Frontal cortex (tissue), 4 donors: ENCODE data around the gene IKZF3. TPM values are rescaled to one million over a fixed set of nuclear protein-coding genes. Genes with fewer than 3 reads are reported as not detected.
"Not testable (repeated sequence)": the region's sequence is repeated elsewhere in the genome, so short reads cannot be mapped to it uniquely, and the experiment has no call there.

Experiments
- DNase-seq, 2 donors: peaks; one replicate each; pipeline ENCODE4 v3.0.0; 2012; ENCODE audit warnings: low spot score in 2 of 2
- FAIRE-seq: peaks from 2 replicates; lab custom pipeline; 2012; peaks lifted over from hg19 to GRCh38; lab: Jason Lieb, UNC
- total RNA-seq: library from RNA; depleted of rRNA; stranded (reverse); fragments of >200 nt; gene quantifications from one replicate; pipeline ENCODE4 v1.2.3, GENCODE V29; 2014
- donor health status: control.
- donor health status: control.
- donor health status: control.

The IKZF3 gene
- total RNA-seq, 1 donor from 2014 or later: 0.41 TPM

DNA sequence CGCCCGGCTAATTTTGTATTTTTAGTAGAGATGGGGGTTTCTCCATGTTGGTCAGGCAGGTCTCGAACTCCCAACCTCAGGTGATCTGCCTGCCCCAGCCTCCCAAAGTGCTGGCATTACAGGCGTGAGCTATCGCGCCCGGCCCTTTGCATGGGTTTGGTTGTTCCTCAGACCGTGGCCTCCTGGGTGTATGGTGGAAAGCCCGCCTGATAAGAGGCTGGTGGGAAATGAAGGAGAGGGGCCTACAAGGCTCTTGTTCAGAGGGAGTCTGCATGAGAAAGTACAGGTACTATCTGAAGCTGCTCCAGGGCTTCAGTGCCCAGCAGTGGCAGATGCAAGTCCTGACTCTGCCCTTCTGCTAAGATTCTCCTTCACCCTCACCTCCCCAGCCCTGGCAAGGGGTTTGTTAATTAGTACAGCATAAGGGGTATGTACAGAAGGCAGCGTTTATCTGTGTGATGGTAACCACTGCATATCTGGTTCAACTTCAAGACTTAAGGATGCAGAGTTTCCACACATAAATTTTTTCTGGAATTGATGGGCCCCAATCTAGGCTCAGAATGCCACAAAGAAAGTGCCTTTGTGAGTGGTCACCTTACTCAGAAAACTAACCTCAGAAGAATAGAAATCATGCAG lies 102.1 kb downstream of the IKZF3 start:
- FAIRE-seq (no peak), DNase-seq (no peak)

DNA sequence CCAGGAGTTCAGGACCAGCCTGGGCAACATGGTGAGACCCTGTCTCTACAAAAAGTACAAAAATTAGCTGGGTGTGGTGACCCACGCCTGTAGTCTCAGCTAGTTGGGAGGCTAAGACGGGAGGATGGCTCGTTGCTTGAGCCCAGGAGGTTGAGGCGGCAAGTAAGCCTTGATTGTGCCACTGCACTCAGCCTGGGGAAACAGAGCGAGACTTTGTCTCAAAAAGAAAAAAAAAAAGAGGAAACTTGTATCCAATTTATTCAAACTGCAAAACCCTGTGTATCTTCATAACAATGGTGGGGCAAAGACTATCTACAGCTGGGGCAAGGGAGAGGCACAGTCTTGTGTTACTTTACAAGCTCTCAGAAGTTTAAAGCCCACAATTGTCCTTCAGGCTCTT lies 104.9 kb downstream of the IKZF3 start:
- no peak for DNase-seq
- no peak for FAIRE-seq

DNA sequence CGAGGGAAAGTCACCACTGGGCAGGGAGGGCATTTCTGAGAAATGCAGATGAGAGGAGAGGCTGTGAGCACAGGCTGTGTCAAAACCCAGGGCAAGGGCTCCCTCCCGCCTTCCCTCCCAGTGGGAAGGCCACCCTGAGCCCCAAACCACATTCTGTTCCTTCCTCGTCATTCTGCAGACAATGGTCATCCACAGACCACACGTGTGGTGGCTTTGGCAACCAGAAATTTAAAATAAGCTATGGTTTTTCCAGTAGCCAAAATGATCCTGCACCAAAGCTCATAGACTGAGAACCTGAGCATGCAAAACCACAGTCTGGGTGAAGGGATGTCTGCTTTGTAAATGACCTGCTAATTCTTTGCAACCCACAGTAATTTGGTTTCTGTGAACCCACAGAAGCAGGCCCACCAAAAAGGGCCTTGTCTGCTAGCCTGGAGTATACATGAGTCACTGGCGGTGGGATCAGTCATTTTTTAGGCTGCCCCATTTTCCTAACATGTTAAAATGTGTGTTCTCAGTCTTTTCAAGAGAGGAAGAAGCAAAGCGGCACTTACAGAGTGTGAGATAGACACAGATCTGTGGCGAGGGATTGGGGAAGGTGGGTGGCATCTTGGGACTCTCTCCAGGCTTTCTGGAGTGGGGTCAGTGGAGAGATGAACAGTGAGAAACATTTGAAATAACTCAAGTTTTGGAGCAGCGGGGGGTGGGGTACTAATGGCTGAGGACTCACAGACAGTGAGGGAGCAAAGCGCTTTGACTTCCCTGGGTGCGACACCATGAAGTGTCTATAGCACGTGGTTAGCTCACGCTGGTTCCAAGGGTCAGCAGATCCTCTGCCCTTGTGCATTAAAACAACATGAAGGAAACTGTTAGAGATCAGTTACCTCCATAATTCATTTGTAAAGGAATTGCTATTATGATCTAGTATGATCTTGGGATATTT lies 105.9 kb downstream of the IKZF3 start:
- DNase-seq (no peak), FAIRE-seq (no peak)

DNA sequence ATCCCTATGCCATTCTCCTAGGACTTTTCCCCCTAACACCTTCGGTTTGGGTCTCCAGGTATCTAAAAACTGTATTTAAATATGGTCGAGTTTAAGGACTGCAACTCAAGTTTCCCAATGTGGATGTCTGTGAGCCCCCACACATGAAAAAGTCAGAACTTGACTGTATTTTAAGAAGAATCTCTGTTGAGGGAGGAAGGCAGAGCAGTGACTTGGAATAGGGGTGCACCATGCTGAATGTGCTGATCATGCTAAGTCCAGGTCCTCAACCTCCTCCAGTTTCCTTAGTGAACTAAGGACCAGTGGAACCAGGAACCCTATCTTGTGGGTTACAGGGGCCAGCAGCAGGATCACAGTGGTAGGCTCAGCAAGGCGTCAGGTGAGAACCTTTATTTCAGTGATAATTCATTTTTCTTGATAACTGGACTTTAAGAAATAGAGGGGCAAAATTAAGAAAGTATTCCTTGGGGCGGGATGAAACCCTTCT lies 106.9 kb downstream of the IKZF3 start:
- DNase-seq: no peak
- no peak for FAIRE-seq

DNA sequence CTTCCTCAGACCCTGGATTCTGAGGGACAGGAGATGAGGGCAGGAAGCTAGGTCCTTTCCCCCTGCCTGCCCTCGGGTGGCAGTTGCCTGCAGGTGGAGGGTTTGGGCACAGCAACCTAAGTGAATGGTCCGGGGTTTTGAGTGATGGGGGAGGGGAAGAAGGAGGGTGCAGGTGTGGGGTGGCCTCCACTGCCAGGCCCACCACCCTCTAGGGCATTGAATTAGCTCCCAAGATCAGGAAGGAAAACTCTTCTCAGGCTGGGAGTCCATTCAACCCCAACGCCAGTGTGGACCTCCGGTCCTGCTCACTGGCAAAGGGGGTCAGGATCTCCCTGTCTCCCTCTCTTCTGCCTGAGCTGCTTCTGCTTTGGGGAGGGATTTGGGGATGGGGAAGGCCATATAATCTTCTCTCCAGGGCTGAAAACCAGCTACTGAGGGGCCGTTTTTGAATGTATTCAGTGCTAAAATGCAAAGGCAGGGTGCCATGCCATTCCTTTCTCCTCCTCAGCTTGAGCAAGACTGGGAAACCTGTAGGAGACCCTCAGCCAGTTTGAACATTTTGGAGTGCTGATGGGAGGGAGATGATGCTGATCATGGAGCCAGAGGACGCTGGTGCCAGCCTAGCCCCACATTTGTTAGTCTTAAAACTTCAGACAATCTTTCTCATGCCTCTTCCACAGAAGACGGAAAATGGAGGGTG lies 107.6 kb downstream of the IKZF3 start:
- DNase-seq: no peak
- FAIRE-seq: no peak

DNA sequence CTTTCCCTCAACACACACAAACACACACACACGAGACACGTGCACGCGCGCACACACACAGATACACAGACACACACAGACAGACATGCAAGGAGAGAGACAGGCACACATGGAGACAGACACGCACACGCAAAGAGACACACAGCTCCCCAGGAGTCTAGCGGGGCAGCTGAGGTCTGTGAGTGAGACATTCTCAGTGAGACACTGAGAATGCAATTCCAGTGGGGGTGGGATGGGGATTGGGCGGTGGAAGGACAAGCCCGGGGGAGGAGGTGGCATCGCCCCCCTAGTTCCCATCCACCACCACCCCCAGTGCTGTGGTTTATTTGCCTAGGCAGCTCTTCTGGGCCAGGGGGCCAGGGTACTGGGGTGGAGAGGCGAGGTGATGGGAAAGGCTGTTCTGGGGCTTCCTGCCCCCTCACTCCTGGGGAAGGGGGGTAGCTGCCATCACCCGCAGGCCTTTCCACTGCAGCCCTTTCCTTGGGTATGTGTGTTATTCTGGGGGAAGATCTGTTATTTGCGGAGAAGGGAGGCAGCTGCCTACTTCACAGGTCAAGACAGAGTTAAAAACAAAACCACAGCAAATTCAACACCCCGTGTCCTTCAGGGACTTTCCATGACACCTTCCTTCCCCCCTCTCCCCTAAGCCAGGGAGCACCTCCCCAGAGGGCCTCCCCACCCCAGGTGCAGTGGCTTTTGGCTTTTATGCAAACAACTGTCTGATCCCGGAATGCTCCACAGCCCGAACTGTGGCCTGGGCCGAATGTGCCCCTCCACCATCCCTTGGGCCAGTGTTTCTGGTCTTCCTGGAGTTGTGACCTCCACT lies 108.3 kb downstream of the IKZF3 start:
- FAIRE-seq: no peak
- no peak for DNase-seq

DNA sequence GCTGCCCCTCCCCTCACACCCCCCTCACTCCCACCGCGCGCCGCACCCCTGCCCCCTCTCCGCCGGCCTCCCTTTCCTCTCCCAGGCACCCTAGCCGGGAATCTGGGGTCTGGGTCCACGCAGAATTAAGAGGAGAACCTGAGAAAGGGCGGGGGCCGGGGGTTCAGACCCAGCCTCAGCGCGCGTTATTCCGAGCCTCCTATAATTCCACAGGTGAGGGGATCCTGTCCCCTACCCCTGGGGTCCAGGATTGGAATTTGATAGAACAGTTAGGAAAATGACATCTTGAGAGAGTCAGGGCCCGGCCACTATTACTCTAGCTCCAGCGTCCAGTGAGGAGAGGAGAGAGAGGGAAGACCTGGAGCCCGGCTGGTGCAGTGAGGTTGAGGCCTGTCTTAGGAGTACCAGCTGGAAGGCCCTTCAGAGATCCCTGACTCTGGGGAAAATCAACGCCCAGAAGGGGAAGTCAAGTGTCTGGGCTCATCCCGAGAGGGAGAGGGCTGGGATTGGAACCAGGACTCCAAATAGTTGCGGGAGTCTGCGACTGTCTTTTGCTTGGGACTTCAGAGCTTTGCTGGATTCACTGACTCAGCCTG lies 109.1 kb downstream of the IKZF3 start:
- no peak for DNase-seq
- FAIRE-seq: no peak

DNA sequence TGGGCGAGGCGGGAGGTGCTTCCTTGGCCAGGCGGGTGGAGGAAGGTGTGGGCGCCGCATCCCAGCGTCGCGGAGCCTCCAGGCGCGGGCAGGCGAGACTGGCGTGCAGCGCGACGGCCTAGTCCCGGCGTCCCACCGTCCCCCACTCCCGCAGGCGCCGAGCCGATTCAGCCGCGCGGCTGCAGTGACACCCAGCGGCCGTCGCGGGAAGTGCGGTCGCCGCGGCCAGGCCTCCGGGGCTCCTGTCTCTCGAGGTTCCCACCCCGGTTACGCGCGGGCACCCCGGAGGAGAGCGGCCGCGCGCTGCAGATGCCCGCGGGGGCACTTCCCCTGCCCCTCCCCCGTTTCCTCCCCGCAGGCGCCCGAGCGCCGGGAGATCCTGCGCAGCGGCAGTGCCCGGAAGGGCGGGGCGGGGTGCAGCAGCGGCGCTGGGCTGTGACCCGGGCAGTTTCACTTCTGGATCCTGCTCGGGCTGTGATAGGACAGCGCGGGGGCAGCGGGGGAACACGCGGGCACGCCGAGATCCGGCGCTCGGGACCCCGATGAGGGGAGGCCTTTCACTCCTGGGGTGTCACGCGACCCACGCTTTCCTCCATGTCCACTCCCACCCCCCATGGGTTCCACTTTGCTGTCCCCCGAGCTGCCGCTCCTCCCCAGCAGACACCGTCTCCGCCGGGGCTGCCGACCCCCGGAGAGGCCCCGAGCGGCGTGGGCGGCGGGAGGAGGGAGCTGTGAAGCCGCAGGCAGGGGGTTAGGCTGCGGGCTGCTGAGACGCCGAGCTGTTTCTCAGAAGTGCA lies 109.8 kb downstream of the IKZF3 start:
- FAIRE-seq: no peak
- peak; percentile 95 to 97 for DNase-seq

DNA sequence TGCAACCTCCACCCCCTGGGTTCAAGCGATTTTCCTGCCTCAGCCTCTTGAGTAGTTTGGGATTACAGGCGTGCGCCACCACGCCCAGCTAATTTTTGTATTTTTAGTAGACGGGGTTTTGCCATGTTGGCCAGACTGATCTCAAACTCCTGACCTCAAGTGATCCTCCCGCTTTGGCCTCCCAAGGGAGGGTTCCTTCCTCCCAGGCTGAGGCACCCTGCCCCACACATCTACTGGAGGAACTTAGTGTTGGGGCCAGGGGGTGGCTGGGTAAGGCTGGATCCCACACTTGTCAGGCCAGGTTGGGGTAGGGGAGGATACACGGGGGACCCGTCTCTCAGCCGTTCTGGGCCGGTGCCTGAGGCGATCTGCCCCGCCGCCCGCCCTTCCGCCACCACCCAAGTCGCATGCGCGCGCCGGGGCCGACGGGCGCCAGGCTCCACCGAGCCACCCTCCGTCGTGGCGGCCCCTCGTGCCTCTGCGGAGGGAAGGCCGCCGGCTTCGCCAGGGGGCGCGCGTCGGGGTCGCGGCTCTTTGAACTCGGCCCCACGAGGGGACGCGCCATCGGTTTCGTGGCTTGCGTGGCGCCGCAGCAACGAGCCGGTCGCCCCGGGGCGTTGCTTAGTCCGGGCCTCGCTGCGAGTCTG lies 110.5 kb downstream of the IKZF3 start:
- peak in 1 of 2 donors; percentile 69 for DNase-seq
- no peak for FAIRE-seq

DNA sequence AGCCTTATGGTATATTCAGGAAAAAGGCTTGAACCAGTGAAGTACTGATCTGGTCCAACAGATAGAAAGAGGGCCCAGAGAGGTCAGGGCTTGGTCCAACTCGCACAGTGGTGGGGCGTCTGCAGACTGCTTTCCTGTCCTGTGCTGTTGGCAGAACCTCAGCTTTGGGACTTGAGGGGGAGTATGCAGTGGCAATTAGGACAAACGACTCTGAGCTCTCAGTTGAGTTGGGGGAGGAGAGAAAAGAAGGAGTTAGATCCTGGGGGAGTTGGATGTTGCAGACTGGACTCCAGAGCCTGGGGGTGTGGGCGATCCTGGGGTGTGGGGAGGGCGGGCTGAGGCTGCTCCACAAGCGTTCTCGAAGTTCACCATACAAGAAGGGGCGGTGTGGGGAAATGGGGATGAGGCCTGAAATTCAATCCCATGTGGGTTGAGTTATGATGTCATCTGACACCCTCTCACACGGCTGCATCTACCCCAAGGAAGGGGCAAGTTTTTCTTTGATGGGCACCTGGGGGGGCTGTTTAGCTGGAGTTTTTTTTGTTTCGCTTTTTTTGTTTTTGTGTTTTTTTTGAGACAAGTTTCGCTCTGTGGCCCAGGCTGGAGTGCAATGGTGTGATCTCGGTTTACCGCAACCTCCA lies 111.8 kb downstream of the IKZF3 start:
- FAIRE-seq (no peak), DNase-seq (no peak)

DNA sequence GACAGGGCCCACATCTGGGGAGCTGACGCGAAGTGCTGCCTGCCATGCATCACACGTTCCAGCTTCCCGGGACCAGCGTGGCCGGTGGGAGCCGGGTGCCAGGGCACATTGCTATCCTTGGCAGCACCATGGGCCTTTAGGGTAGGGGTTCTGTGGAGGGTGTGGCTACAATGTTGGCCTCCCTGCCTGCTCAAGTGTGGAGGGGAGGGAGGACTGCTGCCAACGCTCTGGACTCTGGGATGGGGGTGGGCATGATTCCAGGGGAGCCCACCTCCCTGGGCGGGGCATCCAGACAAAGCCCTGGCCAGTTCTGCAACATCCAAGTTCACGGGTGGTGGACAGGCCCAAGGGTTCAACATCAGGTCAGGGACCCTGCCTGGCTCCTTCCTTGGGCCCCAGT lies 112.5 kb downstream of the IKZF3 start:
- FAIRE-seq (no peak), DNase-seq (no peak)

DNA sequence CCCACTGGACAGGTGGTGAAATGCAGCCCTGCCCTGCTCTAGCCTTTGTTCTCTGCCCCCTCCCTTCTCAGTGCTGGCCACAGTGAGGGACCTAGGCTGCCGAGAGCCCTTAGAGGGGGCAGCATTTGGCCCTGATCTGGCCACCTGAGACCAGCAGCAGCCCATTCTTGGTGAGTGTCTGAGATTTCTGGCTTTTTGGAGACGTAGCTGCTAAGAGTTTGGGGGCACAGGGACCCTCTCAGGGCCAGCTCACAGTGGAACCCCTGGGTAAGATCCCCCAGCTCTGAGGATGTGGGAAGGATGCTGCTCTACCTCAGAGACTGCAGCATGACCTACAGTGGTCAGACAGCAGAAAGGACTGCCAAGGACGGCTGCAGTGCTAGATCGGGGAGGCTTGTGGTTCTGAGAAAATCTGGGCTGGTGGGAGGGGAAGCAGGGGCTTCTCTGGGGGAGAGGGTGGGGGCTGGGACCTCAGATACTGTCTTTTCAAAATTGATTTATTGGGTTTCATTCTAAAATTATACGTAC lies 113.0 kb downstream of the IKZF3 start:
- FAIRE-seq: no peak
- DNase-seq: no peak

DNA sequence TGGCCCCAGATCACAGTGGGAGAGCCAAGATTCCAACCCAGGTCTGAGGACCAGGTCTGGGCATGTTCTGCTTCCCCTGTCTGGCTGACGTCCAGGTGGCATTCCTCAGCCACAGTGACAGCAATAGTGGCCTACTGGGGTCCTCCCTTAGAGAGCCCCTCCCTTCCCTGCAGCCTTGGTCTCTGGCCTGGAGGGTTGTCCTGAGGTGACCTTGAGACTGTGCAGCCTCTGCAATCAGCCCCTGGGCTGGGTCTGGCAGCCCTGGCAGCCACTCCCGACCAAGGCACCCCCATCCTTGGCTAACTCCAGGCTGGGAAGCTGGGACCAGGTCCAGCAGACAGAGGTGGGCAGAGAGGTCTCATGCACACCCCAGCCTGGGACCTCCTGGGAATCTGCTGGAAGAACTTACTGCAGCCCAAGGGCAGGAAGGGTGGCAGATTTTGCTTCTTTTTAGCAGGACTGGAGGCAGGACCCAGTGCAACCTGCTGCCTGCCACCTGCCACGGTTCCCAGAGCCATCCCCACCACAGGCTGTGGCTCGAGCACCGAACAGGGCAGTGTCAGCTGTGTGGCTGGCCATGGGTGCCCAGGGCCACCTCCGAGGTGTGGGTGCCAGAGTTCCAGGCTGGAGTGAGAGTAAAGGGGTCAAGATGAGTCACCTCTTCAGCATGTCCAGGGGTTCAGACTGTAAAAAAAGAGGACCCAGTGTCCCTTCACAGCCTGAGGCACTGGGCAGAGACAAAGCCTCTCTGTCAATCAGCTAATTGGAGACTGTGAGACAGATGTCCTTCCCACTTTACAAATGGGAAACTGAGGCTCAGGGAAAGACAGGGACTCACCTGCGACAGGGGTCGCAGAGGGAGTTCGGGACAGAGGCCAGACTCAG lies 113.7 kb downstream of the IKZF3 start:
- DNase-seq: no peak
- no peak for FAIRE-seq

DNA sequence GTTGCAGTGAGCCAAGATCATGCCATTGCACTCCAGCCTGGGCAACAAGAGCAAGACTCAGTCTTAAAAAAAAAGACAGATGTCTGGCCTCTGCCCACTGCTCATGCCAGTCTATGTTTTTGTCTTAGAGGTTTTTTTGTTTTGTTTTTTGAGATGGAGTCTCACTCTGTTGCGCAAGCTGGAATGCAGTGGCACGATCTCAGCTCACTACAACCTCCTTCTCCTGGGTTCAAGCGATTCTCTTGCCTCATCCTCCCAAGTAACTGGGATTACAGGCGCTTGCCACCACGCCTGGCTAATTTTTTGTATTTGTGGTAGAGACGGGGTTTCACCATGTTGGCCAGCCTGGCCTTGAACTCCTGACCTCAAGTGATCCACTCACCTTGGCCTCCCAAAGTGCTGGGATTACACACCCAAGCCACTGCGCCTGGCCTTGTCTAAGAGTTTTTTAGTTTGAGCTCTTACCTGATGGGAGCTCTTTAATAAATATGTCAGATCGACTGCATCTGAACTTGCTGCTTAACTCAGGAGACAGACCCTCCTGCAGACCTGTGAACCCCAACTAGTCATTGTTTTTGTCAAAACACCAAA lies 115.6 kb downstream of the IKZF3 start:
- FAIRE-seq, DNase-seq: not testable (repeated sequence)

DNA sequence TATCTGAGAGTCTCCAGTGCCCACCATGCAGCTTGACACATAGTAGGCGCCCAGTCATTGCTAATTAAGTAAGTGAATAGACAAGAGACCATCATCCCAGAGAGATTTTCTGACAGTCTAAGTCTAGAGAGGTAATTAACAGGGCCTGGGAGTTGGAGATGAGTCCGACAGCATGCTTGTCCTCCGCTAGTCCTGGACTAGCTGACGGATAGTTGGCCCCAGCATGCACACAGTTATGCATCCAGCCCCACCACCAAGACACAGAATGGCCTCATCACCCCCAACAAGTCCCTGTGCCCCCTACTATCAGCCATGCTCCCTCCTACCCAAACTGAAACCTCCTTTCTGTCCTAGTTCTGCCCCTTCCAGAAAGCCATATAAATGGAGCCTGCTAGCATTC lies 116.4 kb downstream of the IKZF3 start:
- no peak for DNase-seq
- FAIRE-seq: no peak

DNA sequence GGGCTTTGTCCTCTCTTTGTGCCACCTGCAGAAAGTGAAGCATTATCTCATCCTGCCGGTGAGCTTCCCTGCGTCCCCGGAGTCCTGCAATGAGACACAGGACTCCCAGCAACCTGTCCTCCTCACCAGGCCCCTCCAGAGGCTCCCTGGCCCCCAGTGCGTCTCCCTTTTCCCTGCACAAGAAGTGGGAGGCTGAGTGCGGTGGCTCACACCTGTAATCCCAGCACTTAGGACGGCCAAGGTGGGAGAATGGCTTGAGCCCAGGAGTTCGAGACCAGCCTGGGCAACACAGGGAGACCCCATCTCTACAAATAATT lies 118.0 kb downstream of the IKZF3 start:
- DNase-seq (no peak), FAIRE-seq (no peak)
